HepG2 (cell line): ENCODE measurements around the gene ZNF548. TPM values are rescaled to one million over a fixed set of nuclear protein-coding genes. Genes with fewer than 3 reads are reported as not detected.

ENCODE experiments used
- ARID4A ChIP-seq: sonication (generic); formaldehyde crosslinking; IDR thresholded peaks from 2 replicates; pipeline ENCODE4 v1.5.0; 2020; ENCODE audit warnings: mild to moderate bottlenecking, missing genetic modification reagents, borderline replicate concordance
- ARNTL ChIP-seq: sonication (generic); formaldehyde crosslinking; IDR thresholded peaks from 2 replicates; pipeline ENCODE4 v1.4.0; 2020; ENCODE audit warnings: mild to moderate bottlenecking, missing genetic modification reagents
- ETS1 ChIP-seq: sonication (generic); formaldehyde crosslinking; IDR thresholded peaks from 2 replicates; pipeline ENCODE4 v1.4.0; 2020; ENCODE audit warnings: missing genetic modification reagents
- HINFP ChIP-seq: sonication (generic); formaldehyde crosslinking; IDR thresholded peaks from 2 replicates; pipeline ENCODE4 v1.4.0; 2020; ENCODE audit warnings: low read depth, mild to moderate bottlenecking, missing genetic modification reagents
- JUND ChIP-seq: sonication (generic); formaldehyde crosslinking; IDR thresholded peaks from 2 replicates; pipeline ENCODE4 v1.8.0; 2022; ENCODE audit warnings: mild to moderate bottlenecking, missing genetic modification reagents
- MAFF ChIP-seq: IDR thresholded peaks from 2 replicates; pipeline ENCODE4 v1.6.1; 2011; ENCODE audit warnings: low read depth, low read length, improper control_type of control experiment
- PAX8 ChIP-seq: sonication (generic); formaldehyde crosslinking; IDR thresholded peaks from 2 replicates; pipeline ENCODE4 v1.8.0; 2022; ENCODE audit warnings: mild to moderate bottlenecking, missing genetic modification reagents, borderline replicate concordance
- PBX2 ChIP-seq: IDR thresholded peaks from 2 replicates; pipeline ENCODE4 v1.6.1; 2016; ENCODE audit warnings: control low read depth
- PHF20 ChIP-seq: sonication (generic); formaldehyde crosslinking; IDR thresholded peaks from 2 replicates; pipeline ENCODE4 v1.5.0; 2020; ENCODE audit warnings: mild to moderate bottlenecking, missing genetic modification reagents
- RFXAP ChIP-seq: sonication (generic); formaldehyde crosslinking; IDR thresholded peaks from 2 replicates; pipeline ENCODE4 v1.4.0; 2020; ENCODE audit warnings: missing genetic modification reagents, borderline replicate concordance
- SMC3 ChIP-seq: IDR thresholded peaks from 2 replicates; pipeline ENCODE4 v1.6.1; 2011; ENCODE audit warnings: low read length, improper control_type of control experiment
- SOX5 ChIP-seq: IDR thresholded peaks from 2 replicates; pipeline ENCODE4 v1.6.1; 2016; ENCODE audit warnings: borderline replicate concordance
- THAP11 ChIP-seq: IDR thresholded peaks from 2 replicates; pipeline ENCODE4 v1.6.1; 2016; ENCODE audit warnings: missing biosample characterization, missing genetic modification reagents
- TP53 ChIP-seq: sonication (generic); formaldehyde crosslinking; conservative IDR thresholded peaks from 2 replicates; pipeline ENCODE4 v1.4.0; 2020; ENCODE audit warnings: missing genetic modification reagents
- TSC22D2 ChIP-seq: sonication (generic); formaldehyde crosslinking; IDR thresholded peaks from 2 replicates; pipeline ENCODE4 v1.5.1; 2020; ENCODE audit warnings: missing genetic modification reagents, mild to moderate bottlenecking, borderline replicate concordance
- U2AF1 ChIP-seq: fragments of 200-400 bp; formaldehyde crosslinking; optimal IDR thresholded peaks from 2 replicates; pipeline ENCODE3; 2017; ENCODE audit warnings: mild to moderate bottlenecking, low read depth, low read length
- ZKSCAN5 ChIP-seq: sonication (generic); formaldehyde crosslinking; IDR thresholded peaks from 2 replicates; pipeline ENCODE4 v1.5.1; 2020; ENCODE audit warnings: mild to moderate bottlenecking, missing genetic modification reagents
- ZNF547 ChIP-seq: sonication (generic); formaldehyde crosslinking; IDR thresholded peaks from 2 replicates; pipeline ENCODE4 v1.5.1; 2020; ENCODE audit warnings: mild to moderate bottlenecking, missing genetic modification reagents
- ZNF556 ChIP-seq: sonication (generic); formaldehyde crosslinking; IDR thresholded peaks from 2 replicates; pipeline ENCODE4 v1.4.0; 2020; ENCODE audit warnings: mild to moderate bottlenecking, missing genetic modification reagents, borderline replicate concordance
- ZNF564 ChIP-seq: sonication (generic); formaldehyde crosslinking; IDR thresholded peaks from 2 replicates; pipeline ENCODE4 v1.8.1; 2023; ENCODE audit warnings: mild to moderate bottlenecking, missing genetic modification reagents
- ZNF614 ChIP-seq: IDR thresholded peaks from 2 replicates; pipeline ENCODE4 v1.6.1; 2018; ENCODE audit warnings: missing biosample characterization, missing genetic modification reagents, inconsistent platforms, borderline replicate concordance
- polyA plus RNA-seq, 8 experiments: library from polyadenylated mRNA; depleted of rRNA in 3 of 8; stranded (reverse) in 7 of 8; unstranded in 1 of 8; fragments of >200 nt; fragmentation: Illumina TruSeq in 4 of 8; extraction: Trizol in 4 of 8; gene quantifications; 2 replicates each; pipeline versions ENCODE4 v1.2.1 to v1.2.3, GENCODE V29; 2011 to 2016; ENCODE audit warnings: low read depth in 4 of 8, missing spikeins in 1 of 8, mixed read lengths in 1 of 8; ENCODE audit not compliant: insufficient read depth in 1 of 8
- total RNA-seq, 5 experiments: library from RNA; depleted of rRNA; stranded (reverse); fragments of >200 nt; fragmentation: Illumina TruSeq; extraction: Trizol; gene quantifications; 2 replicates each; pipeline ENCODE4 v1.2.3, GENCODE V29; 2016; ENCODE audit warnings: low read depth in 1 of 5

Gene ZNF548
- total and polyA plus RNA-seq, 2 of the 13 experiments (the other 11 are each of a cell fraction or from before 2014, with no cell fraction given) = 19.6 to 24.9 TPM

GRCh38 chr19:57350877-57351805 lies 38.5 kb upstream of the ZNF548 start, which contains the start of gene ZNF304 (continued):
- TF ChIP-seq ZNF564 (CRISPR knock-in tag) = peak; percentile 14; the same call in 1 of the 2 replicates
- peak; percentile 40; the same call in 1 of the 2 replicates for TF ChIP-seq TSC22D2 (CRISPR knock-in tag)
- 0 out of 2 replicates have a peak, but pooled peaks have one; percentile 20 for TF ChIP-seq RFXAP (CRISPR knock-in tag)
- TF ChIP-seq SOX5 (CRISPR knock-in tag) = peak; percentile 76
- peak; percentile 99 for TF ChIP-seq THAP11
- TF ChIP-seq ARNTL = 0 out of 2 replicates have a peak, but pooled peaks have one; percentile 56
- 0 out of 2 replicates have a peak, but pooled peaks have one; percentile 8 for TF ChIP-seq PBX2 (CRISPR knock-in tag)
- peak; percentile 28 for TF ChIP-seq U2AF1
- peak; percentile 40; the same call in 1 of the 2 replicates for TF ChIP-seq JUND (CRISPR knock-in tag)
- TF ChIP-seq MAFF = no peak
- no peak for TF ChIP-seq SMC3
- TF ChIP-seq PHF20 (CRISPR knock-in tag) = peak; percentile 95
- TF ChIP-seq ARID4A (CRISPR knock-in tag) = peak; percentile 76; the same call in 1 of the 2 replicates
- TF ChIP-seq HINFP = peak; percentile 81; the same call in 1 of the 2 replicates
- no peak for TF ChIP-seq TP53 (CRISPR knock-in tag)
- TF ChIP-seq ZNF547 (CRISPR knock-in tag) = no peak
- no peak for TF ChIP-seq ETS1
- TF ChIP-seq ZNF614 (CRISPR knock-in tag) = peak; percentile 20; the same call in 1 of the 2 replicates
- TF ChIP-seq ZNF556 (CRISPR knock-in tag) = peak; percentile 89
- 0 out of 2 replicates have a peak, but pooled peaks have one; percentile 70 for TF ChIP-seq PAX8
- no peak for TF ChIP-seq ZKSCAN5 (CRISPR knock-in tag)
